ENCODE measurements around the gene CBLIF. TPM values are rescaled to one million over a fixed set of nuclear protein-coding genes. Genes with fewer than 3 reads are reported as not detected.

CBLIF gene
- total and polyA plus RNA-seq, 2 of the 8 experiments (the other 6 are each of a cell fraction or from before 2014, with no cell fraction given) = not detected

- no peak for TF ChIP-seq TAF7 (optimal IDR thresholded peaks at IDR 0.05; ENCODE audit: borderline replicate concordance, low read depth, low read length)
- no peak for TF ChIP-seq KDM5A (IDR thresholded peaks at IDR 0.05; ENCODE audit: low read length)
- TF ChIP-seq MAFK (IDR thresholded peaks at IDR 0.05; ENCODE audit: low read depth, low read length) = no peak
- TF ChIP-seq ZNF274 (IDR thresholded peaks at IDR 0.05; ENCODE audit: borderline replicate concordance, extremely low read depth, low read length) = no peak
- no peak for TF ChIP-seq BCL11A (IDR thresholded peaks at IDR 0.05; ENCODE audit: low read depth in 2 of 2, low read length in 2 of 2)
- no peak for TF ChIP-seq RBBP5 (IDR thresholded peaks at IDR 0.05; ENCODE audit: borderline replicate concordance, low read depth, low read length)
Measured at GRCh38 chr11:59783632-59784090, 61.6 kb downstream of the CBLIF start.

More at GRCh38 chr11:59783632-59784090, 61.6 kb downstream of the CBLIF start:
- Histone ChIP-seq H3K9ac (replicated peaks in 1 of 4; ENCODE audit: extremely low read depth in 1 of 4, low read depth in 3 of 4, low read length in 3 of 4) (no peak overlapping the region), H3K4me3 (ENCODE audit: extremely low read depth in 1 of 4, insufficient read depth in 2 of 4, low read depth in 3 of 4, low read length in 4 of 4) (no peak overlapping the region), H2AFZ (ENCODE audit: low read length) (no peak overlapping the region), H3K79me1 (ENCODE audit: low read depth, low read length) (peaks cover 2% of the 10 kb centered on the region; the same call in 1 of the 2 replicates), H3K23ac (ENCODE audit: insufficient read length) (no peak overlapping the region), H2BK120ac (replicated peaks; ENCODE audit: low read depth, low read length) (no peak overlapping the region), H2BK12ac (ENCODE audit: low read depth, low read length) (no peak overlapping the region), H2AK5ac (ENCODE audit: low read depth, low read length) (no peak overlapping the region), H3K27me3 (replicated peaks in 1 of 4; ENCODE audit: control insufficient read depth in 3 of 4, extremely low read depth in 1 of 4, insufficient read depth in 3 of 4, low read length in 3 of 4) (no peaks in the 10 kb centered on the region), H4K5ac (ENCODE audit: insufficient read length, low read depth, low read length) (no peak overlapping the region), H2BK20ac (ENCODE audit: low read length) (no peak overlapping the region), H3K4ac (replicated peaks; ENCODE audit: insufficient read length, low read depth, low read length) (no peak overlapping the region), H2BK5ac (ENCODE audit: low read depth, low read length) (no peak overlapping the region), H3K18ac (ENCODE audit: extremely low read depth, low read length) (no peak overlapping the region), H3K27ac (ENCODE audit: low read depth, low read length) (no peak overlapping the region), H3K4me1 (replicated peaks in 1 of 4; ENCODE audit: control insufficient read depth in 3 of 4, insufficient read depth in 4 of 4, low read length in 3 of 4) (no peaks in the 10 kb centered on the region), H3K9me3 (ENCODE audit: insufficient read depth in 2 of 2, low read depth in 1 of 2, low read length in 1 of 2) (peaks cover 0 to 4% of the 10 kb centered on the region in 2 experiments; a peak in 1 of 4 replicates), H3K36me3 (ENCODE audit: control insufficient read depth in 2 of 4, insufficient read depth in 4 of 4, low read length in 3 of 4) (peaks cover 0 to 21% (median 12%) of the 10 kb centered on the region in 4 experiments; a peak in 7 of 8 replicates), H3K56ac (replicated peaks; ENCODE audit: insufficient read length, low read depth, low read length) (no peak overlapping the region), H3K23me2 (ENCODE audit: low read depth, low read length) (no peaks in the 10 kb centered on the region), H2BK15ac (ENCODE audit: low read length) (no peak overlapping the region), H4K91ac (replicated peaks; ENCODE audit: insufficient read length, low read length) (no peak overlapping the region), H3K79me2 (ENCODE audit: control insufficient read depth in 1 of 2, insufficient read depth in 2 of 2, low read length in 2 of 2) (no peaks in the 10 kb centered on the region), H4K20me1 (replicated peaks in 1 of 2; ENCODE audit: control insufficient read depth in 1 of 2, insufficient read depth in 2 of 2, low read length in 2 of 2) (no peaks in the 10 kb centered on the region), H3K4me2 (ENCODE audit: insufficient read depth in 1 of 2, low read depth in 2 of 2, low read length in 2 of 2) (no peak overlapping the region), H3K14ac (ENCODE audit: insufficient read length) (no peak overlapping the region), H4K8ac (ENCODE audit: extremely low read depth, insufficient read depth, low read length) (no peak overlapping the region)
- POLR2A ChIA-PET (ENCODE audit: partially characterized antibody) = interaction anchor here (1.0 to 1.2 kb wide), 2 partner anchors 9 to 10 kb away, joined by 3 to 4 read pairs; no protein-coding TSS in a partner anchor
- CTCF ChIA-PET (ENCODE audit: partially characterized antibody) = interaction anchor here (1.6 kb wide), 1 partner anchor 18 kb away, joined by 7 read pairs; no protein-coding TSS in a partner anchor
- DNase-seq (ENCODE audit: low read depth in 1 of 2, low spot score in 2 of 2) = no peak
- 88% methylated on average over 4 of the region's 4 CpGs; no CpG with 5 or more reads in 1 of the 2 experiments for WGBS, 2 experiments (ENCODE audit: extremely low coverage in 1 of 2, insufficient coverage in 1 of 2, insufficient read length in 1 of 2, insufficient replicate concordance in 2 of 2, low coverage in 1 of 2, low lambda C conversion rate in 2 of 2, missing lambda C conversion rate in 1 of 2)
- no peak for FAIRE-seq

Data from H1 (cell line).